ENCODE data around the gene TMEM221. TPM values are rescaled to one million over a fixed set of nuclear protein-coding genes. Genes with fewer than 3 reads are reported as not detected.

TMEM221 gene
- total and polyA plus RNA-seq, 7 donors = 0.23 to 1.8 (median 1.0) TPM; not detected in 3

- DNase-seq = no peak
- Histone ChIP-seq H3K9me3 (peaks cover 0 to 8% (median 0%) of the 10 kb centered on the region in 4 donors), H3K4me1 (peaks cover 0 to 19% (median 16%) of the 10 kb centered on the region in 4 donors), H3K4me3 (no peak overlapping the region), H3K27ac (no peak overlapping the region), H3K27me3 (peaks cover 0 to 18% (median 10%) of the 10 kb centered on the region in 3 donors), H3K36me3 (no peaks in the 10 kb centered on the region)
- intact Hi-C loops (cut with DNase I) = loop anchor here (5.0 kb wide), 1 partner anchor 97 kb away; no protein-coding TSS in a partner anchor
- 22 to 69% methylated on average over 1 of the region's 1 CpG for WGBS, 2 donors
- TF ChIP-seq CTCF (IDR thresholded peaks at IDR 0.05) (no peak), POLR2A (IDR thresholded peaks at IDR 0.05) (no peak)
Observed at GRCh38 chr19:17389288-17389687, 59.2 kb downstream of the TMEM221 start.

GRCh38 chr19:17385878-17386611 is 62.4 kb downstream of the TMEM221 start:
- Histone ChIP-seq H3K36me3 (no peaks in the 10 kb centered on the region), H3K27ac (no peak overlapping the region), H3K4me1 (peaks cover 0 to 10% (median 7%) of the 10 kb centered on the region in 4 donors), H3K4me3 (no peak overlapping the region), H3K9me3 (peaks cover 0 to 8% (median 0%) of the 10 kb centered on the region in 4 donors), H3K27me3 (no peaks in the 10 kb centered on the region)
- 30 to 39% methylated on average over 20 of the region's 20 CpGs for WGBS, 2 donors
- peak; percentile 79 for DNase-seq
- intact Hi-C loops (cut with DNase I) = loop anchor here (1.0 to 5.0 kb wide), 2 partner anchors 40 to 94 kb away; no protein-coding TSS in a partner anchor
- peak; percentile 58 to 92 (median 82) for TF ChIP-seq CTCF (IDR thresholded peaks at IDR 0.05)
- no peak for TF ChIP-seq POLR2A (IDR thresholded peaks at IDR 0.05)
- no peak for TF ChIP-seq EP300 (IDR thresholded peaks at IDR 0.05)
- no peak for TF ChIP-seq POLR2AphosphoS5 (IDR thresholded peaks at IDR 0.05)

Other genes starting within 250 kb of the TMEM221 start
- gene USE1, start 233.3 kb downstream of the TMEM221 start, total RNA-seq = 10 to 100 TPM; 22.5 to 45.3 (median 37.8) TPM
- gene USE1, start 233.3 kb downstream of the TMEM221 start, polyA plus RNA-seq = 10 to 100 TPM; 34.2 to 38.3 (median 34.7) TPM
- gene OCEL1, start 222.4 kb downstream of the TMEM221 start, total RNA-seq = 10 to 100 TPM in 2 of 4 donors, 1 to 10 TPM in 2; 7.5 to 15.8 (median 9.6) TPM
- 10 to 100 TPM; 33.0 to 79.8 (median 49.9) TPM for gene OCEL1, start 222.4 kb downstream of the TMEM221 start, polyA plus RNA-seq
- gene NR2F6, start 202.7 kb downstream of the TMEM221 start, total RNA-seq = 10 to 100 TPM; 21.6 to 32.6 (median 27.8) TPM
- gene NR2F6, start 202.7 kb downstream of the TMEM221 start, polyA plus RNA-seq = 10 to 100 TPM; 45.0 to 72.1 (median 59.5) TPM
- gene USHBP1, start 183.9 kb downstream of the TMEM221 start, total RNA-seq = 10 to 100 TPM in 1 of 4 donors, 1 to 10 TPM in 3; 1.6 to 18.6 (median 4.4) TPM
- gene USHBP1, start 183.9 kb downstream of the TMEM221 start, polyA plus RNA-seq = 1 to 10 TPM in 1 of 3 donors, under 1 TPM in 2; 0.23 to 2.1 (median 0.60) TPM
- gene BABAM1, start 181.2 kb downstream of the TMEM221 start, total RNA-seq = 100 to 1,000 TPM in 2 of 4 donors, 10 to 100 TPM in 2; 90.0 to 101 (median 98.7) TPM
- 10 to 100 TPM; 71.4 to 87.1 (median 83.7) TPM for gene BABAM1, start 181.2 kb downstream of the TMEM221 start, polyA plus RNA-seq
- 1 to 10 TPM in 1 of 4 donors, under 1 TPM in 3; 0.49 to 1.1 (median 0.63) TPM for gene ANKLE1, start 166.8 kb downstream of the TMEM221 start, total RNA-seq
- gene ANKLE1, start 166.8 kb downstream of the TMEM221 start, polyA plus RNA-seq = 1 to 10 TPM in 1 of 3 donors, not detected in 2; 1.3 TPM
- gene ABHD8, start 145.2 kb downstream of the TMEM221 start, total RNA-seq = 10 to 100 TPM; 15.5 to 21.9 (median 18.8) TPM
- 1 to 10 TPM; 4.2 to 9.0 (median 7.4) TPM for gene ABHD8, start 145.2 kb downstream of the TMEM221 start, polyA plus RNA-seq
- gene MRPL34, start 142.8 kb downstream of the TMEM221 start, total RNA-seq = 100 to 1,000 TPM; 174 to 390 (median 267) TPM
- gene MRPL34, start 142.8 kb downstream of the TMEM221 start, polyA plus RNA-seq = 100 to 1,000 TPM; 217 to 476 (median 275) TPM
- gene DDA1, start 139.1 kb downstream of the TMEM221 start, total RNA-seq = 10 to 100 TPM in 2 of 4 donors, 1 to 10 TPM in 2; 6.1 to 10.3 (median 8.7) TPM
- 100 to 1,000 TPM in 1 of 3 donors, 10 to 100 TPM in 2; 57.1 to 101 (median 82.6) TPM for gene DDA1, start 139.1 kb downstream of the TMEM221 start, polyA plus RNA-seq
- 10 to 100 TPM in 1 of 4 donors, 1 to 10 TPM in 3; 2.0 to 10.5 (median 2.7) TPM for gene ANO8, start 113.8 kb downstream of the TMEM221 start, total RNA-seq
- gene ANO8, start 113.8 kb downstream of the TMEM221 start, polyA plus RNA-seq = 1 to 10 TPM in 2 of 3 donors, under 1 TPM in 1; 0.46 to 5.4 (median 1.2) TPM
- gene GTPBP3, start 111.1 kb downstream of the TMEM221 start, total RNA-seq = 10 to 100 TPM in 3 of 4 donors, 1 to 10 TPM in 1; 4.6 to 22.2 (median 15.4) TPM
- gene GTPBP3, start 111.1 kb downstream of the TMEM221 start, polyA plus RNA-seq = 10 to 100 TPM in 1 of 3 donors, 1 to 10 TPM in 2; 3.7 to 16.0 (median 4.8) TPM
- gene PLVAP, start 71.3 kb downstream of the TMEM221 start, total RNA-seq = 10 to 100 TPM; 10.5 to 34.6 (median 19.7) TPM
- 10 to 100 TPM in 2 of 3 donors, 1 to 10 TPM in 1; 3.0 to 54.7 (median 13.2) TPM for gene PLVAP, start 71.3 kb downstream of the TMEM221 start, polyA plus RNA-seq
- gene CCDC194, start 54.5 kb downstream of the TMEM221 start, total RNA-seq = 1 to 10 TPM in 1 of 4 donors, not detected in 3; 4.4 TPM
- under 1 TPM in 1 of 3 donors, not detected in 2; 0.35 TPM for gene CCDC194, start 54.5 kb downstream of the TMEM221 start, polyA plus RNA-seq
- gene BST2, start 43.0 kb downstream of the TMEM221 start, total RNA-seq = 100 to 1,000 TPM in 3 of 4 donors, 10 to 100 TPM in 1; 81.0 to 125 (median 111) TPM
- gene BST2, start 43.0 kb downstream of the TMEM221 start, polyA plus RNA-seq = 100 to 1,000 TPM in 1 of 3 donors, 10 to 100 TPM in 2; 37.8 to 127 (median 40.7) TPM
- gene MVB12A, start 28.6 kb downstream of the TMEM221 start, total RNA-seq = 10 to 100 TPM; 40.4 to 55.8 (median 44.8) TPM
- 100 to 1,000 TPM in 1 of 3 donors, 10 to 100 TPM in 2; 71.5 to 102 (median 79.4) TPM for gene MVB12A, start 28.6 kb downstream of the TMEM221 start, polyA plus RNA-seq
- gene NXNL1, start 12.3 kb upstream of the TMEM221 start, total RNA-seq = not detected
- gene NXNL1, start 12.3 kb upstream of the TMEM221 start, polyA plus RNA-seq = not detected
- gene SLC27A1, start 21.9 kb upstream of the TMEM221 start, total RNA-seq = 10 to 100 TPM; 13.2 to 23.8 (median 15.9) TPM
- gene SLC27A1, start 21.9 kb upstream of the TMEM221 start, polyA plus RNA-seq = 1 to 10 TPM in 2 of 3 donors, under 1 TPM in 1; 0.69 to 8.8 (median 3.6) TPM
- 10 to 100 TPM; 27.8 to 54.6 (median 47.2) TPM for gene PGLS, start 63.0 kb upstream of the TMEM221 start, total RNA-seq
- 100 to 1,000 TPM; 103 to 122 (median 115) TPM for gene PGLS, start 63.0 kb upstream of the TMEM221 start, polyA plus RNA-seq
- 10 to 100 TPM; 49.6 to 62.3 (median 53.5) TPM for gene COLGALT1, start 107.0 kb upstream of the TMEM221 start, total RNA-seq
- gene COLGALT1, start 107.0 kb upstream of the TMEM221 start, polyA plus RNA-seq = 10 to 100 TPM in 2 of 3 donors, 1 to 10 TPM in 1; 7.8 to 59.8 (median 15.5) TPM
- gene UNC13A, start 239.7 kb upstream of the TMEM221 start, total RNA-seq = under 1 TPM; 0.16 to 0.83 (median 0.70) TPM
- gene UNC13A, start 239.7 kb upstream of the TMEM221 start, polyA plus RNA-seq = under 1 TPM; under 0.01 to 0.60 (median 0.23) TPM

Measured in sigmoid colon (tissue), 7 donors.